ENCODE data around the gene CLEC2L.

The CLEC2L gene

GRCh38 chr7:139525750-139526149 lies 2.3 kb downstream of the CLEC2L start:
- no peak for TF ChIP-seq CTCF (conservative IDR thresholded peaks at IDR 0.05; ENCODE audit: low read depth, low read length)
- H2AFZ ChIP-seq (ENCODE audit: low read depth): no peak overlapping the region

GRCh38 chr7:139526578-139527544 lies 3.4 kb downstream of the CLEC2L start:
- Histone ChIP-seq H3K4me1 (ENCODE audit: low read depth, poor library complexity, severe bottlenecking) (no peaks in the 10 kb centered on the region), H3K27me3 (ENCODE audit: insufficient read depth, low read depth) (no peaks in the 10 kb centered on the region), H3K27ac (no peak overlapping the region), H3K36me3 (ENCODE audit: insufficient read depth) (no peaks in the 10 kb centered on the region), H3K9ac (no peak overlapping the region), H2AFZ (ENCODE audit: low read depth) (no peak overlapping the region), H3K4me3 (IDR thresholded peaks at IDR 0.05; ENCODE audit: insufficient read depth, low read depth, low read length) (no peak overlapping the region), H3K4me2 (no peak overlapping the region), H3K79me2 (ENCODE audit: insufficient read depth, low read depth) (no peaks in the 10 kb centered on the region), H4K20me1 (ENCODE audit: insufficient read depth) (no peaks in the 10 kb centered on the region)
- TF ChIP-seq CTCF (conservative IDR thresholded peaks at IDR 0.05; ENCODE audit: low read depth, low read length): no peak

More at GRCh38 chr7:139525750-139526149, 2.3 kb downstream of the CLEC2L start:
- H3K4me2 ChIP-seq: no peak overlapping the region
- no peak overlapping the region for H3K4me3 ChIP-seq (IDR thresholded peaks at IDR 0.05; ENCODE audit: insufficient read depth, low read depth, low read length)
- no peaks in the 10 kb centered on the region for H4K20me1 ChIP-seq (ENCODE audit: insufficient read depth)
- H3K4me1 ChIP-seq (ENCODE audit: low read depth, poor library complexity, severe bottlenecking): no peaks in the 10 kb centered on the region
- no peak overlapping the region for H3K9ac ChIP-seq
- no peaks in the 10 kb centered on the region for H3K36me3 ChIP-seq (ENCODE audit: insufficient read depth)
- no peaks in the 10 kb centered on the region for H3K79me2 ChIP-seq (ENCODE audit: insufficient read depth, low read depth)
- H3K27me3 ChIP-seq (ENCODE audit: insufficient read depth, low read depth): no peaks in the 10 kb centered on the region
- no peak overlapping the region for H3K27ac ChIP-seq

GRCh38 chr7:139531094-139531493 lies 7.6 kb downstream of the CLEC2L start:
- H3K4me3 ChIP-seq (IDR thresholded peaks at IDR 0.05; ENCODE audit: insufficient read depth, low read depth, low read length): no peak overlapping the region
- TF ChIP-seq CTCF (conservative IDR thresholded peaks at IDR 0.05; ENCODE audit: low read depth, low read length): no peak
- no peak overlapping the region for H3K9ac ChIP-seq
- no peaks in the 10 kb centered on the region for H4K20me1 ChIP-seq (ENCODE audit: insufficient read depth)
- no peaks in the 10 kb centered on the region for H3K27me3 ChIP-seq (ENCODE audit: insufficient read depth, low read depth)
- H3K36me3 ChIP-seq (ENCODE audit: insufficient read depth): no peaks in the 10 kb centered on the region
- H3K4me2 ChIP-seq: no peak overlapping the region
- no peak overlapping the region for H2AFZ ChIP-seq (ENCODE audit: low read depth)
- no peaks in the 10 kb centered on the region for H3K79me2 ChIP-seq (ENCODE audit: insufficient read depth, low read depth)
- H3K4me1 ChIP-seq (ENCODE audit: low read depth, poor library complexity, severe bottlenecking): no peaks in the 10 kb centered on the region
- no peak overlapping the region for H3K27ac ChIP-seq

- H3K9ac ChIP-seq: no peak overlapping the region
- H3K4me2 ChIP-seq: no peak overlapping the region
- H3K36me3 ChIP-seq (ENCODE audit: insufficient read depth): no peaks in the 10 kb centered on the region
- H2AFZ ChIP-seq (ENCODE audit: low read depth): no peak overlapping the region
- TF ChIP-seq CTCF (conservative IDR thresholded peaks at IDR 0.05; ENCODE audit: low read depth, low read length): no peak
- no peak overlapping the region for H3K27ac ChIP-seq
- no peaks in the 10 kb centered on the region for H4K20me1 ChIP-seq (ENCODE audit: insufficient read depth)
- H3K27me3 ChIP-seq (ENCODE audit: insufficient read depth, low read depth): no peaks in the 10 kb centered on the region
- H3K4me1 ChIP-seq (ENCODE audit: low read depth, poor library complexity, severe bottlenecking): no peaks in the 10 kb centered on the region
- H3K4me3 ChIP-seq (IDR thresholded peaks at IDR 0.05; ENCODE audit: insufficient read depth, low read depth, low read length): no peak overlapping the region
- H3K79me2 ChIP-seq (ENCODE audit: insufficient read depth, low read depth): no peaks in the 10 kb centered on the region
These were observed 9.2 kb downstream of the CLEC2L start for GRCh38 chr7:139532636-139533155.

All from KMS-11 (cell line).